SU-DHL-6 (cell line): ENCODE data around the gene SLC16A4.
"Not testable (repeated sequence)": the region's sequence is repeated elsewhere in the genome, so short reads cannot be mapped to it uniquely, and the experiment has no call there.

Experiments
- H2AFZ ChIP-seq: fragments of 200-600 bp; sonication (generic); 2 replicates; pipeline ENCODE4 v1.6.1; 2014; ENCODE audit warnings: low read depth, mild to moderate bottlenecking, moderate library complexity, mixed read lengths, antibody characterized with exemption, low read length; ENCODE audit not compliant: severe bottlenecking
- H3F3A ChIP-seq: fragments of 200-600 bp; shearing (Covaris generic); 2 replicates; pipeline ENCODE4 v1.6.0; 2016; ENCODE audit warnings: antibody characterized with exemption, mild to moderate bottlenecking; ENCODE audit not compliant: insufficient read depth
- H3K27ac ChIP-seq: fragments of 200-600 bp; sonication (generic); 2 replicates; pipeline ENCODE4 v1.5.1; 2016; ENCODE audit warnings: low read depth, mild to moderate bottlenecking, low read length, moderate library complexity, mixed read lengths
- H3K27me3 ChIP-seq: fragments of 200-600 bp; sonication (generic), shearing (Covaris generic); 2 replicates; pipeline ENCODE4 v1.6.0; 2014; ENCODE audit warnings: mild to moderate bottlenecking, low read length
- H3K36me3 ChIP-seq: fragments of 200-600 bp; sonication (generic); 2 replicates; pipeline ENCODE4 v1.6.1; 2014; ENCODE audit warnings: mild to moderate bottlenecking, low read length, mixed read lengths
- H3K4me2 ChIP-seq: fragments of 300-600, 200-600 bp; shearing (Covaris generic), sonication (generic); 2 replicates; pipeline ENCODE4 v1.6.0; 2014; ENCODE audit warnings: low read length, low read depth, mild to moderate bottlenecking; ENCODE audit not compliant: poor library complexity, severe bottlenecking
- H3K4me3 ChIP-seq: fragments of 200-600 bp; sonication (generic); 2 replicates; pipeline ENCODE4 v1.5.1; 2014; ENCODE audit warnings: antibody characterized with exemption, low read length, mild to moderate bottlenecking, mixed read lengths; ENCODE audit not compliant: insufficient read depth, poor library complexity, severe bottlenecking
- H3K79me2 ChIP-seq: fragments of 200-600 bp; sonication (generic); 2 replicates; pipeline ENCODE4 v1.6.1; 2014; ENCODE audit warnings: mild to moderate bottlenecking, low read length, moderate library complexity; ENCODE audit not compliant: insufficient read depth
- H3K9ac ChIP-seq: fragments of 200-600 bp; sonication (generic); 2 replicates; pipeline ENCODE4 v1.7.0; 2014; ENCODE audit warnings: mild to moderate bottlenecking, low read length
- H3K9me2 ChIP-seq: fragments of 200-600 bp; sonication (generic); replicated peaks from 2 replicates; pipeline ENCODE4 v1.6.1; 2014; ENCODE audit warnings: low read length; ENCODE audit not compliant: insufficient read depth
- H3K9me3 ChIP-seq: fragments of 200-600 bp; sonication (generic); 2 replicates; pipeline ENCODE4 v1.6.1; 2014; ENCODE audit warnings: low read length, mixed read lengths; ENCODE audit not compliant: insufficient read depth
- H4K20me1 ChIP-seq: fragments of 200-600 bp; sonication (generic); 2 replicates; pipeline ENCODE4 v1.6.1; 2014; ENCODE audit warnings: low read depth, mild to moderate bottlenecking, antibody characterized with exemption, low read length, moderate library complexity, mixed read lengths
- CTCF ChIP-seq: fragments of 200-600 bp; sonication (generic); IDR thresholded peaks from one replicate; pipeline ENCODE4 v1.5.1; 2017; ENCODE audit warnings: antibody characterized with exemption, mild to moderate bottlenecking, low read length, moderate library complexity; ENCODE audit not compliant: insufficient read depth, poor library complexity, severe bottlenecking
- EZH2phosphoT487 ChIP-seq: fragments of 200-600 bp; sonication (generic), shearing (Covaris generic); conservative IDR thresholded peaks from 2 replicates; pipeline ENCODE4 v1.6.1; 2018; ENCODE audit warnings: mild to moderate bottlenecking, antibody characterized with exemption, low read length, moderate library complexity, mixed read lengths

The SLC16A4 gene

GRCh38 chr1:110390692-110391245, at the start of gene SLC16A4:
SLC16A4 (minus strand) TSS chr1:110391026; CDS start chr1:110389323, 1,703 bp downstream.
- Histone ChIP-seq H3F3A (peaks cover 15% of the 10 kb centered on the region), H3K9me3 (no peaks in the 10 kb centered on the region), H3K9me2 (no peaks in the 10 kb centered on the region), H3K4me2 (no peak within 1 kb of the TSS), H3K79me2 (no peaks in the 10 kb centered on the region), H3K27ac (no peak within 1 kb of the TSS), H3K9ac (no peak within 1 kb of the TSS), H3K4me3 (no peak within 1 kb of the TSS), H4K20me1 (no peaks in the 10 kb centered on the region), H3K27me3 (no peaks in the 10 kb centered on the region), H3K36me3 (no peaks in the 10 kb centered on the region), H2AFZ (no peak within 1 kb of the TSS)
- TF ChIP-seq CTCF (no peak), EZH2phosphoT487 (no peak)

- H3K79me2 ChIP-seq, H3K9me3 ChIP-seq, H2AFZ ChIP-seq, H3K27me3 ChIP-seq, H4K20me1 ChIP-seq, H3K9ac ChIP-seq, H3K36me3 ChIP-seq, H3K4me2 ChIP-seq, H3K4me3 ChIP-seq, H3K27ac ChIP-seq, H3F3A ChIP-seq, H3K9me2 ChIP-seq: not testable (repeated sequence)
Observed at GRCh38 chr1:110439873-110440272, 49.0 kb upstream of the SLC16A4 start.

GRCh38 chr1:110438893-110439292, 48.1 kb upstream of the SLC16A4 start:
- no peaks in the 10 kb centered on the region for H3K9me3 ChIP-seq
- no peaks in the 10 kb centered on the region for H3F3A ChIP-seq
- H3K4me2 ChIP-seq, result no peak overlapping the region
- no peak overlapping the region for H3K9ac ChIP-seq
- H3K36me3 ChIP-seq, result no peaks in the 10 kb centered on the region
- no peaks in the 10 kb centered on the region for H3K79me2 ChIP-seq
- no peak for TF ChIP-seq CTCF
- no peak for TF ChIP-seq EZH2phosphoT487
- no peak overlapping the region for H2AFZ ChIP-seq
- H3K27me3 ChIP-seq, result no peaks in the 10 kb centered on the region
- no peak overlapping the region for H3K4me3 ChIP-seq
- no peaks in the 10 kb centered on the region for H3K9me2 ChIP-seq
- H4K20me1 ChIP-seq, result no peaks in the 10 kb centered on the region
- H3K27ac ChIP-seq, result no peak overlapping the region

GRCh38 chr1:110437645-110438299, 46.9 kb upstream of the SLC16A4 start:
- not testable (repeated sequence) for H3K79me2 ChIP-seq, H3K27me3 ChIP-seq, H3K4me2 ChIP-seq, H3K36me3 ChIP-seq, H4K20me1 ChIP-seq, H3K9me3 ChIP-seq, H3K9me2 ChIP-seq, H3K27ac ChIP-seq, H3K9ac ChIP-seq, H3K4me3 ChIP-seq, H3F3A ChIP-seq, H2AFZ ChIP-seq
